Astrocyte (in vitro differentiated cells and primary cell): Measurements from ENCODE around the gene PRMT2.

Experiments
- EZH2 ChIP-seq: IDR thresholded peaks from 2 replicates; pipeline ENCODE4 v1.6.1; 2012; ENCODE audit warnings: mild to moderate bottlenecking, low read length, inconsistent platforms; ENCODE audit not compliant: insufficient read depth
- TF ChIP-seq, protein P1 (sequence below): IDR thresholded peaks from 2 replicates; pipeline ENCODE4 v1.5.1; 2011; ENCODE audit warnings: low read depth, mild to moderate bottlenecking, inconsistent platforms, low read length, moderate library complexity; ENCODE audit not compliant: insufficient read depth

DNA sequence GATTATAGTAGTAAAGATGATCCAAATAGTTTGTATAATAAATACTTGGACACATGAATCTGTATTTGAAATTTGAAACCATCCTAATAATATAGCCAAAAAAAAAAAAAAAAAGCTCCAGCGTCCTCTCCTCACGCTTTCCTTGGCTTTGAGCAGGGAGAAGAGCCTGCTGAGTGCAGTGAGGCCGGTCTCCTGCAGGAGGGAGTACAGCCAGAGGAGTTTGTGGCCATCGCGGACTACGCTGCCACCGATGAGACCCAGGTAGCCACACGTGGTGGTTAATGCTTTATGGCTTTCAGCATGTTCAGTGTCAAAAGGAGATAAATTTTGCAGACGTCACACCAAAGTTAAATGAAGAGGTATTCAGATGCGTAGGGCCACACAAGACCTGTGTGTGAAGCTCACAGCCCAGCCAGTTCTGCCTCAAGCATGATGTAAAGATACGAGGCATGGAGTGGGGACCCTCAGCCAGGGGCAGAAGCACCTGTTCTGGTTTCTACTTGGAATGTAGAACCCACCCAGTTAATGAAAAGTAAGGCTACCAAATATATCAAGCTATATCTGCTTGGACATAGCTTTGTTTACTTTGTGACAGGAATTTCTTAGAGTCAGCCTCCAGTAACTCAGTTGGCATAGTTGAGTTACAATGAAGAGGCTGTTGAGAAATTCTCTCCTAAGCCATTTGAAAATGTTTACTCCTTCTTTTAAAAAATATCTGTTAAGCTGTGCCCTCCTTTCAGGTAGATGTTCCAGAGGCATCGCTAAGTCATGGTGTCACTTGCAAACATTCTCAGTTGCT, 8.1 kb downstream of the PRMT2 start:
- TF ChIP-seq, protein P1, sequence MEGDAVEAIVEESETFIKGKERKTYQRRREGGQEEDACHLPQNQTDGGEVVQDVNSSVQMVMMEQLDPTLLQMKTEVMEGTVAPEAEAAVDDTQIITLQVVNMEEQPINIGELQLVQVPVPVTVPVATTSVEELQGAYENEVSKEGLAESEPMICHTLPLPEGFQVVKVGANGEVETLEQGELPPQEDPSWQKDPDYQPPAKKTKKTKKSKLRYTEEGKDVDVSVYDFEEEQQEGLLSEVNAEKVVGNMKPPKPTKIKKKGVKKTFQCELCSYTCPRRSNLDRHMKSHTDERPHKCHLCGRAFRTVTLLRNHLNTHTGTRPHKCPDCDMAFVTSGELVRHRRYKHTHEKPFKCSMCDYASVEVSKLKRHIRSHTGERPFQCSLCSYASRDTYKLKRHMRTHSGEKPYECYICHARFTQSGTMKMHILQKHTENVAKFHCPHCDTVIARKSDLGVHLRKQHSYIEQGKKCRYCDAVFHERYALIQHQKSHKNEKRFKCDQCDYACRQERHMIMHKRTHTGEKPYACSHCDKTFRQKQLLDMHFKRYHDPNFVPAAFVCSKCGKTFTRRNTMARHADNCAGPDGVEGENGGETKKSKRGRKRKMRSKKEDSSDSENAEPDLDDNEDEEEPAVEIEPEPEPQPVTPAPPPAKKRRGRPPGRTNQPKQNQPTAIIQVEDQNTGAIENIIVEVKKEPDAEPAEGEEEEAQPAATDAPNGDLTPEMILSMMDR: no peak
- no peak for TF ChIP-seq EZH2
